ENCODE data around the gene C3orf22.

C3orf22 gene

GRCh38 chr3:126556637-126557414, 1.9 kb downstream of the C3orf22 start:
- DNase-seq: no peak

GRCh38 chr3:126555795-126556636, 2.7 kb downstream of the C3orf22 start:
- no peak for DNase-seq

GRCh38 chr3:126554560-126555525, 3.9 kb downstream of the C3orf22 start:
- no peak for DNase-seq

- DNase-seq: no peak
Measured at GRCh38 chr3:126553284-126554084, 5.2 kb downstream of the C3orf22 start.

GRCh38 chr3:126552688-126553283, 5.9 kb downstream of the C3orf22 start:
- DNase-seq: no peak

GRCh38 chr3:126551839-126552687, 6.7 kb downstream of the C3orf22 start:
- no peak for DNase-seq

GRCh38 chr3:126551121-126551838, 7.5 kb downstream of the C3orf22 start:
- no peak for DNase-seq

GRCh38 chr3:126550488-126551051, 8.2 kb downstream of the C3orf22 start:
- DNase-seq: no peak

GRCh38 chr3:126549861-126550487, 8.8 kb downstream of the C3orf22 start:
- no peak for DNase-seq

GRCh38 chr3:126548556-126549466, 9.9 kb downstream of the C3orf22 start:
- DNase-seq: no peak

- no peak for DNase-seq
Measured at GRCh38 chr3:126547721-126548120, 11.0 kb downstream of the C3orf22 start.

- DNase-seq: no peak
Measured at GRCh38 chr3:126546549-126547239, 12.0 kb downstream of the C3orf22 start.

- DNase-seq: no peak
Measured at GRCh38 chr3:126546013-126546412, 12.7 kb downstream of the C3orf22 start.

GRCh38 chr3:126545544-126545943, 13.2 kb downstream of the C3orf22 start:
- DNase-seq: no peak

GRCh38 chr3:126544596-126545281, 14.0 kb downstream of the C3orf22 start:
- DNase-seq: no peak

- DNase-seq: no peak
Measured at GRCh38 chr3:126543457-126544061, 15.2 kb downstream of the C3orf22 start.

All from SIG-M5 (cell line).